ENCODE data around the gene POP7. TPM values are rescaled to one million over a fixed set of nuclear protein-coding genes. Genes with fewer than 3 reads are reported as not detected.

Gene POP7
- total and polyA plus RNA-seq, 2 donors from 2014 or later, result 25.7 to 41.8 TPM

- peaks cover 2 to 26% (median 12%) of the 10 kb centered on the region in 3 donors for H3K36me3 ChIP-seq (ENCODE audit: control insufficient read depth in 2 of 3, insufficient read depth in 3 of 3, low read length in 3 of 3)
- FAIRE-seq (no peak), DNase-seq (peak in 1 of 5 donors; percentile 47)
- H3K9ac ChIP-seq (ENCODE audit: low read length in 3 of 3), result no peak overlapping the region
- no peaks in the 10 kb centered on the region for H3K27me3 ChIP-seq (ENCODE audit: control insufficient read depth, insufficient read depth, low read length)
- TF ChIP-seq CTCF (IDR thresholded peaks at IDR 0.05; ENCODE audit: borderline replicate concordance, extremely low read depth, insufficient read depth), result no peak
- peaks cover 0 to 4% (median 0%) of the 10 kb centered on the region in 3 donors for H3K4me1 ChIP-seq (ENCODE audit: control insufficient read depth in 2 of 3, insufficient read depth in 2 of 3, low read depth in 1 of 3, low read length in 3 of 3)
- no peaks in the 10 kb centered on the region for H3K9me3 ChIP-seq (ENCODE audit: control insufficient read depth in 2 of 3, insufficient read depth in 1 of 3, low read length in 3 of 3)
- no peak overlapping the region for H3K4me3 ChIP-seq (ENCODE audit: low read length in 3 of 3)
- H3K27ac ChIP-seq (ENCODE audit: low read depth in 2 of 2, low read length in 2 of 2), result no peak overlapping the region
- intact Hi-C loops (cut with DNase I), result loop anchor here (10.0 kb wide), 2 partner anchors 111 to 221 kb away; partner anchors contain the start of genes SAP25 and SPACDR
Observed at GRCh38 chr7:100685631-100686145, 20.2 kb upstream of the POP7 start.

- DNase-seq (peak in 2 of 5 donors; percentile 58 to 60), FAIRE-seq (no peak)
- Histone ChIP-seq H3K36me3 (ENCODE audit: control insufficient read depth in 2 of 3, insufficient read depth in 3 of 3, low read length in 3 of 3) (peaks cover 2 to 26% (median 12%) of the 10 kb centered on the region in 3 donors), H3K4me3 (ENCODE audit: low read length in 3 of 3) (no peak overlapping the region), H3K27ac (ENCODE audit: low read depth in 2 of 2, low read length in 2 of 2) (no peak overlapping the region), H3K27me3 (ENCODE audit: control insufficient read depth, insufficient read depth, low read length) (no peaks in the 10 kb centered on the region), H3K9me3 (ENCODE audit: control insufficient read depth in 2 of 3, insufficient read depth in 1 of 3, low read length in 3 of 3) (no peaks in the 10 kb centered on the region), H3K9ac (ENCODE audit: low read length in 3 of 3) (no peak overlapping the region), H3K4me1 (ENCODE audit: control insufficient read depth in 2 of 3, insufficient read depth in 2 of 3, low read depth in 1 of 3, low read length in 3 of 3) (peaks cover 0 to 9% (median 3%) of the 10 kb centered on the region in 3 donors)
- TF ChIP-seq CTCF (IDR thresholded peaks at IDR 0.05; ENCODE audit: borderline replicate concordance, extremely low read depth, insufficient read depth), result no peak
- intact Hi-C loops (cut with DNase I), result loop anchor here (10.0 kb wide), 2 partner anchors 112 to 222 kb away; partner anchors contain the start of genes SAP25 and SPACDR
Observed at GRCh38 chr7:100686201-100686821, 19.6 kb upstream of the POP7 start.

- Histone ChIP-seq H3K9me3 (ENCODE audit: control insufficient read depth in 2 of 3, insufficient read depth in 1 of 3, low read length in 3 of 3) (no peaks in the 10 kb centered on the region), H3K36me3 (ENCODE audit: control insufficient read depth in 2 of 3, insufficient read depth in 3 of 3, low read length in 3 of 3) (peaks cover 2 to 26% (median 12%) of the 10 kb centered on the region in 3 donors), H3K27me3 (ENCODE audit: control insufficient read depth, insufficient read depth, low read length) (no peaks in the 10 kb centered on the region), H3K27ac (ENCODE audit: low read depth in 2 of 2, low read length in 2 of 2) (no peak overlapping the region), H3K4me3 (ENCODE audit: low read length in 3 of 3) (no peak overlapping the region), H3K4me1 (ENCODE audit: control insufficient read depth in 2 of 3, insufficient read depth in 2 of 3, low read depth in 1 of 3, low read length in 3 of 3) (peaks cover 0 to 11% (median 6%) of the 10 kb centered on the region in 3 donors), H3K9ac (ENCODE audit: low read length in 3 of 3) (no peak overlapping the region)
- no peak for TF ChIP-seq CTCF (IDR thresholded peaks at IDR 0.05; ENCODE audit: borderline replicate concordance, extremely low read depth, insufficient read depth)
- peak in 1 of 5 donors; percentile 56 for DNase-seq
- intact Hi-C loops (cut with DNase I), result loop anchor here (10.0 kb wide), 2 partner anchors 112 to 222 kb away; partner anchors contain the start of genes SAP25 and SPACDR
- no peak for FAIRE-seq
Observed at GRCh38 chr7:100686822-100687211, 19.1 kb upstream of the POP7 start.

All from kidney (tissue), 14 donors.